MM.1S (cell line): ENCODE data around the gene USP12.

Source experiments
- DNase-seq: peaks from one replicate; pipeline ENCODE4 v3.0.0-alpha.2; 2015
- H2AFZ ChIP-seq: fragments of 300-600 bp; sonication (generic); 2 replicates; pipeline ENCODE4 v1.6.0; 2016; ENCODE audit warnings: antibody characterized with exemption, low read length
- H3F3A ChIP-seq: fragments of 300-600 bp; sonication (generic); 2 replicates; pipeline ENCODE4 v1.6.1; 2016; ENCODE audit warnings: mild to moderate bottlenecking, antibody characterized with exemption, low read length, moderate library complexity, mixed read lengths; ENCODE audit not compliant: insufficient read depth
- H3K27ac ChIP-seq: fragments of 300-600 bp; sonication (generic); 2 replicates; pipeline ENCODE4 v1.5.1; 2016; ENCODE audit warnings: mild to moderate bottlenecking, low read length
- H3K27me3 ChIP-seq: fragments of 300-600 bp; sonication (generic); replicated peaks from 2 replicates; pipeline ENCODE4 v1.6.0; 2016; ENCODE audit warnings: low read length; ENCODE audit not compliant: insufficient read depth
- H3K36me3 ChIP-seq: fragments of 300-600 bp; sonication (generic); replicated peaks from 2 replicates; pipeline ENCODE4 v1.6.1; 2016; ENCODE audit warnings: mild to moderate bottlenecking, low read length, mixed read lengths; ENCODE audit not compliant: insufficient read depth
- H3K4me1 ChIP-seq: fragments of 300-600 bp; sonication (generic); 2 replicates; pipeline ENCODE4 v1.6.1; 2016; ENCODE audit warnings: low read length, mixed read lengths
- H3K4me2 ChIP-seq: fragments of 300-600 bp; sonication (generic); 2 replicates; pipeline ENCODE4 v1.6.0; 2016; ENCODE audit warnings: low read depth, low read length
- H3K4me3 ChIP-seq: fragments of 300-600 bp; sonication (generic); 2 replicates; pipeline ENCODE4 v1.5.1; 2016; ENCODE audit warnings: low read length, mixed read lengths
- H3K79me2 ChIP-seq: fragments of 300-600 bp; sonication (generic); 2 replicates; pipeline ENCODE4 v1.6.1; 2016; ENCODE audit warnings: mixed run types, low read length, mixed read lengths
- H3K9ac ChIP-seq: fragments of 300-600 bp; sonication (generic); 2 replicates; pipeline ENCODE4 v1.6.1; 2016; ENCODE audit warnings: low read length, mixed read lengths
- H3K9me2 ChIP-seq: fragments of 300-600 bp; sonication (generic); replicated peaks from 2 replicates; pipeline ENCODE4 v1.6.1; 2016; ENCODE audit warnings: mild to moderate bottlenecking, low read length, mixed read lengths; ENCODE audit not compliant: insufficient read depth
- H3K9me3 ChIP-seq: fragments of 300-600 bp; sonication (generic); replicated peaks from 2 replicates; pipeline ENCODE4 v1.6.1; 2016; ENCODE audit warnings: mild to moderate bottlenecking, low read length, mixed read lengths; ENCODE audit not compliant: insufficient read depth
- H4K20me1 ChIP-seq: fragments of 300-600 bp; sonication (generic); 2 replicates; pipeline ENCODE4 v1.6.1; 2016; ENCODE audit warnings: mild to moderate bottlenecking, low read length, moderate library complexity, mixed read lengths; ENCODE audit not compliant: insufficient read depth
- EZH2 ChIP-seq: fragments of 300-600 bp; sonication (generic); optimal IDR thresholded peaks from 2 replicates; pipeline ENCODE3; 2017; ENCODE audit warnings: low read depth, mild to moderate bottlenecking, antibody characterized with exemption, low read length, mixed read lengths
- EZH2phosphoT487 ChIP-seq: fragments of 300-600 bp; sonication (generic); IDR thresholded peaks from 2 replicates; pipeline ENCODE4 v1.6.1; 2018; ENCODE audit warnings: antibody characterized with exemption, low read length
- TF ChIP-seq, protein P1 (sequence below): fragments of 300-600 bp; sonication (generic); IDR thresholded peaks from 2 replicates; pipeline ENCODE4 v1.5.1; 2016; ENCODE audit warnings: antibody characterized with exemption, low read length, mixed read lengths

The USP12 gene

DNA sequence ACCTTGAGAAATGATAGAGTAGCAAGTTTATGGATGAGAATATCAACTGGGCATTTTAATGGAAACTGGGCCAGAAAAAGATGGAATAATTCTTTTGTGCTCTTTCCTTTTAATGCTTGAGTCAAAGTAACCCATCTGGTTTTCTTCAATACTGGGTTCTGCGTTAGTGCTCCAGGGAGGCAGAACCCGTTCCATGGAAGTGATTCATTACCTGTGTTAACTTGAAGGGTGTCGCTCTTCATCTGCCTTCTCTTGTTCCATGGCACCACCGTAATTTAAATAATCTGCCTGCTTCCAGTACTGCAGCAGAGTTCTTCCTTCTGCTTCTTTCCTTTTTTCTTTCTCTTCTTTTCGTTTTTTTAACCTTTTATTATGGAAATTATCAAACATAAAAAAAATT lies 14.7 kb upstream of the USP12 start:
- Histone ChIP-seq H3K4me3 (no peak overlapping the region), H3K4me1 (no peaks in the 10 kb centered on the region), H3K27me3 (no peaks in the 10 kb centered on the region), H3F3A (no peaks in the 10 kb centered on the region), H3K27ac (no peak overlapping the region), H3K36me3 (no peaks in the 10 kb centered on the region), H2AFZ (no peak overlapping the region), H3K9me3 (no peaks in the 10 kb centered on the region), H3K9ac (no peak overlapping the region), H3K9me2 (no peaks in the 10 kb centered on the region), H3K4me2 (no peak overlapping the region), H4K20me1 (no peaks in the 10 kb centered on the region), H3K79me2 (no peaks in the 10 kb centered on the region)
- no peak for DNase-seq
- no peak for TF ChIP-seq EZH2phosphoT487
- TF ChIP-seq, protein P1, sequence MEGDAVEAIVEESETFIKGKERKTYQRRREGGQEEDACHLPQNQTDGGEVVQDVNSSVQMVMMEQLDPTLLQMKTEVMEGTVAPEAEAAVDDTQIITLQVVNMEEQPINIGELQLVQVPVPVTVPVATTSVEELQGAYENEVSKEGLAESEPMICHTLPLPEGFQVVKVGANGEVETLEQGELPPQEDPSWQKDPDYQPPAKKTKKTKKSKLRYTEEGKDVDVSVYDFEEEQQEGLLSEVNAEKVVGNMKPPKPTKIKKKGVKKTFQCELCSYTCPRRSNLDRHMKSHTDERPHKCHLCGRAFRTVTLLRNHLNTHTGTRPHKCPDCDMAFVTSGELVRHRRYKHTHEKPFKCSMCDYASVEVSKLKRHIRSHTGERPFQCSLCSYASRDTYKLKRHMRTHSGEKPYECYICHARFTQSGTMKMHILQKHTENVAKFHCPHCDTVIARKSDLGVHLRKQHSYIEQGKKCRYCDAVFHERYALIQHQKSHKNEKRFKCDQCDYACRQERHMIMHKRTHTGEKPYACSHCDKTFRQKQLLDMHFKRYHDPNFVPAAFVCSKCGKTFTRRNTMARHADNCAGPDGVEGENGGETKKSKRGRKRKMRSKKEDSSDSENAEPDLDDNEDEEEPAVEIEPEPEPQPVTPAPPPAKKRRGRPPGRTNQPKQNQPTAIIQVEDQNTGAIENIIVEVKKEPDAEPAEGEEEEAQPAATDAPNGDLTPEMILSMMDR, result no peak
- no peak for TF ChIP-seq EZH2

- no peaks in the 10 kb centered on the region for H3K36me3 ChIP-seq
- no peaks in the 10 kb centered on the region for H4K20me1 ChIP-seq
- H2AFZ ChIP-seq, result no peak overlapping the region
- no peaks in the 10 kb centered on the region for H3K4me1 ChIP-seq
- H3K27ac ChIP-seq, result no peak overlapping the region
- no peaks in the 10 kb centered on the region for H3K9me2 ChIP-seq
- no peak overlapping the region for H3K4me2 ChIP-seq
- no peak for DNase-seq
- TF ChIP-seq, protein P1, result no peak
- TF ChIP-seq EZH2phosphoT487, result no peak
- no peak for TF ChIP-seq EZH2
- no peak overlapping the region for H3K9ac ChIP-seq
- no peaks in the 10 kb centered on the region for H3K9me3 ChIP-seq
- H3K27me3 ChIP-seq, result no peaks in the 10 kb centered on the region
- no peak overlapping the region for H3K4me3 ChIP-seq
- no peaks in the 10 kb centered on the region for H3K79me2 ChIP-seq
- H3F3A ChIP-seq, result no peaks in the 10 kb centered on the region
Measured at GRCh38 chr13:27183561-27184147, 12.0 kb upstream of the USP12 start.

- DNase-seq, result no peak
- H3K4me3 ChIP-seq, result no peak overlapping the region
- TF ChIP-seq EZH2phosphoT487, result no peak
- TF ChIP-seq, protein P1, result no peak
- TF ChIP-seq EZH2, result no peak
Measured at GRCh38 chr13:27182844-27183497, 11.4 kb upstream of the USP12 start.

More at GRCh38 chr13:27182844-27183497, 11.4 kb upstream of the USP12 start:
- no peaks in the 10 kb centered on the region for H3K9me2 ChIP-seq
- no peaks in the 10 kb centered on the region for H3K9me3 ChIP-seq
- H3K36me3 ChIP-seq, result no peaks in the 10 kb centered on the region
- no peak overlapping the region for H3K4me2 ChIP-seq
- no peaks in the 10 kb centered on the region for H3F3A ChIP-seq
- no peaks in the 10 kb centered on the region for H3K27me3 ChIP-seq
- no peaks in the 10 kb centered on the region for H4K20me1 ChIP-seq
- H3K4me1 ChIP-seq, result no peaks in the 10 kb centered on the region
- H3K79me2 ChIP-seq, result no peaks in the 10 kb centered on the region
- no peak overlapping the region for H2AFZ ChIP-seq
- no peak overlapping the region for H3K9ac ChIP-seq
- no peak overlapping the region for H3K27ac ChIP-seq
